ENCODE data around the gene WFDC8.

The WFDC8 gene

GRCh38 chr20:45550765-45551164, 28.3 kb downstream of the WFDC8 start:
- no peak overlapping the region for H3K4me2 ChIP-seq
- H3K36me3 ChIP-seq (ENCODE audit: insufficient read depth): no peaks in the 10 kb centered on the region

DNA sequence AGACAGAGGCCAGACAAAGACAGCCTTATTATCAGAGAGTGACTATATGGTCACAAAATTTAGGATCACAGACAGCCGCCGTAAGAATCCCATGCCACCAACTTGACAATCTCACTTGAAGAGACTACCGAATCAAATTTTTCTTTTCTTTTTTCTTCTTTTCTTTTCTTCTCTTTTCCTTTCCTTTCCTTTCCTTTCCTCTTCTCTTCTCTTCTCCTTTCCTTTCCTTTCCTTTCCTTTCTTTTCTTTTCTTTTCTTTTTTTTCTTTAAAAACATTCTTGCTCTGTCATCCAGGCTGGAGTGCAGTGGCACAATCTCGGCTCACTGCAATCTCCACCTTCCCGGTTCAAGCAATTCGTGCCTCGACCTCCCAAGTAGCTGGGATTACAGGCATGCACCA, 30.7 kb downstream of the WFDC8 start:
- Histone ChIP-seq H3K9ac (no peak overlapping the region), H4K20me1 (ENCODE audit: insufficient read depth) (no peaks in the 10 kb centered on the region), H3K4me1 (ENCODE audit: low read depth, poor library complexity, severe bottlenecking) (no peaks in the 10 kb centered on the region), H2AFZ (ENCODE audit: low read depth) (no peak overlapping the region), H3K4me2 (no peak overlapping the region), H3K27me3 (ENCODE audit: insufficient read depth, low read depth) (no peaks in the 10 kb centered on the region; the same call in 1 of the 2 replicates), H3K27ac (no peak overlapping the region), H3K79me2 (ENCODE audit: insufficient read depth, low read depth) (no peaks in the 10 kb centered on the region), H3K36me3 (ENCODE audit: insufficient read depth) (no peaks in the 10 kb centered on the region), H3K4me3 (IDR thresholded peaks at IDR 0.05; ENCODE audit: insufficient read depth, low read depth, low read length) (no peak overlapping the region)
- no peak for TF ChIP-seq CTCF (conservative IDR thresholded peaks at IDR 0.05; ENCODE audit: low read depth, low read length)

More at GRCh38 chr20:45550765-45551164, 28.3 kb downstream of the WFDC8 start:
- no peak overlapping the region for H3K27ac ChIP-seq
- no peak overlapping the region for H2AFZ ChIP-seq (ENCODE audit: low read depth)
- TF ChIP-seq CTCF (conservative IDR thresholded peaks at IDR 0.05; ENCODE audit: low read depth, low read length): no peak
- no peak overlapping the region for H3K4me3 ChIP-seq (IDR thresholded peaks at IDR 0.05; ENCODE audit: insufficient read depth, low read depth, low read length)
- no peak overlapping the region for H3K9ac ChIP-seq
- no peaks in the 10 kb centered on the region; the same call in 1 of the 2 replicates for H3K27me3 ChIP-seq (ENCODE audit: insufficient read depth, low read depth)
- H3K79me2 ChIP-seq (ENCODE audit: insufficient read depth, low read depth): no peaks in the 10 kb centered on the region
- no peaks in the 10 kb centered on the region for H4K20me1 ChIP-seq (ENCODE audit: insufficient read depth)
- H3K4me1 ChIP-seq (ENCODE audit: low read depth, poor library complexity, severe bottlenecking): no peaks in the 10 kb centered on the region

DNA sequence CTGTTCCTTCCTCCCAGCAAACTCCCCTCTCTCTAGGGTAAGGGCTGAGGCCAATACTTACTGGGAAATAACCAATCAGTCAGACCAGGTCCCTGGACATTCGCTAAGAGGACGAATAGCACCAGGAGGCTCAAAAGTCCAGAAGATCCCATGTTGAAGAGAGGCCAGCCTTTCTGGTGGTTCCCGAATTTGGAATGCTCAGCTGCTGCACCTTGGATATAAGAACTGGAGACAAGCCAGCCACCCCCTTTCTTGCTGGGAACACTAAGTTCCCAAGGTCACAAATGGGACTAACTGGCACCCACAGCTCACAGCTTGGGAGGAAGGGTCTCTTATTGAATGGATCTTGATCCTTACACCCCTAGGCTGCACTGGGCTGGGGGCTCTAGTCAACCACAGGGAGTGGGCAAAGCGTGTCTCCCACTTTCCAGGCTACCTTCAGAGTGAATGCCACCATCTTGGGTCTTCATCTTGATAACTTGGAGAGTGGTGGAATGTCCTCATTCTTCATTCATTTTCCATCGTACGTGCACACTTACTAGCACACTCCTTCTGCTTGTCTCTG, 31.8 kb downstream of the WFDC8 start, which contains the start of gene EPPIN:
Gene EPPIN (minus strand): TSS at position 196 of the 565 bp plus-strand sequence. CDS start 44 bp downstream, at position 152.
- H2AFZ ChIP-seq (ENCODE audit: low read depth): no peak within 1 kb of the TSS
- H3K9ac ChIP-seq: no peak within 1 kb of the TSS
- no peaks in the 10 kb centered on the region for H4K20me1 ChIP-seq (ENCODE audit: insufficient read depth)
- H3K27me3 ChIP-seq (ENCODE audit: insufficient read depth, low read depth): no peaks in the 10 kb centered on the region
- no peak within 1 kb of the TSS for H3K27ac ChIP-seq
- no peaks in the 10 kb centered on the region for H3K36me3 ChIP-seq (ENCODE audit: insufficient read depth)
- no peak within 1 kb of the TSS for H3K4me3 ChIP-seq (IDR thresholded peaks at IDR 0.05; ENCODE audit: insufficient read depth, low read depth, low read length)
- H3K79me2 ChIP-seq (ENCODE audit: insufficient read depth, low read depth): no peaks in the 10 kb centered on the region
- no peak for TF ChIP-seq CTCF (conservative IDR thresholded peaks at IDR 0.05; ENCODE audit: low read depth, low read length)
- H3K4me1 ChIP-seq (ENCODE audit: low read depth, poor library complexity, severe bottlenecking): no peaks in the 10 kb centered on the region
- H3K4me2 ChIP-seq: no peak within 1 kb of the TSS

GRCh38 chr20:45545754-45546453, 33.2 kb downstream of the WFDC8 start:
- no peaks in the 10 kb centered on the region for H3K36me3 ChIP-seq (ENCODE audit: insufficient read depth)
- peak; percentile 23; the same call in 1 of the 2 replicates for TF ChIP-seq CTCF (conservative IDR thresholded peaks at IDR 0.05; ENCODE audit: low read depth, low read length)
- no peak overlapping the region for H2AFZ ChIP-seq (ENCODE audit: low read depth)
- H3K4me1 ChIP-seq (ENCODE audit: low read depth, poor library complexity, severe bottlenecking): no peaks in the 10 kb centered on the region
- H3K4me3 ChIP-seq (IDR thresholded peaks at IDR 0.05; ENCODE audit: insufficient read depth, low read depth, low read length): no peak overlapping the region
- H3K79me2 ChIP-seq (ENCODE audit: insufficient read depth, low read depth): no peaks in the 10 kb centered on the region
- H3K27me3 ChIP-seq (ENCODE audit: insufficient read depth, low read depth): no peaks in the 10 kb centered on the region
- no peak overlapping the region for H3K4me2 ChIP-seq
- no peak overlapping the region for H3K27ac ChIP-seq
- no peak overlapping the region for H3K9ac ChIP-seq
- H4K20me1 ChIP-seq (ENCODE audit: insufficient read depth): no peaks in the 10 kb centered on the region

Measured in KMS-11 (cell line).